ENCODE results near the gene C14orf132.
A peak's percentile ranks its signal among the peaks of the same experiment; 100 is the strongest.

Gene C14orf132

GRCh38 chr14:96047101-96047500 is 7.9 kb downstream of the C14orf132 start:
- H3K4me1 ChIP-seq (ENCODE audit: control insufficient read depth, insufficient read depth, low read length) = no peaks in the 10 kb centered on the region
- no peaks in the 10 kb centered on the region for H3K27me3 ChIP-seq (ENCODE audit: control insufficient read depth, insufficient read depth, low read length)
- no peak overlapping the region for H3K9ac ChIP-seq (ENCODE audit: low read length)
- H3K36me3 ChIP-seq (ENCODE audit: control insufficient read depth, insufficient read depth, low read length) = no peaks in the 10 kb centered on the region
- no peaks in the 10 kb centered on the region for H3K9me3 ChIP-seq (ENCODE audit: control insufficient read depth, low read length)
- H3K4me3 ChIP-seq (ENCODE audit: low read length) = no peak overlapping the region

- Histone ChIP-seq H3K36me3 (ENCODE audit: control insufficient read depth, insufficient read depth, low read length) (no peaks in the 10 kb centered on the region), H3K27me3 (ENCODE audit: control insufficient read depth, insufficient read depth, low read length) (no peaks in the 10 kb centered on the region), H3K9ac (ENCODE audit: low read length) (no peak overlapping the region), H3K9me3 (ENCODE audit: control insufficient read depth, low read length) (no peaks in the 10 kb centered on the region), H3K4me1 (ENCODE audit: control insufficient read depth, insufficient read depth, low read length) (no peaks in the 10 kb centered on the region), H3K4me3 (ENCODE audit: low read length) (no peak overlapping the region)
Observed at GRCh38 chr14:96049932-96050331, 10.8 kb downstream of the C14orf132 start.

- Histone ChIP-seq H3K36me3 (ENCODE audit: control insufficient read depth, insufficient read depth, low read length) (no peaks in the 10 kb centered on the region), H3K4me1 (ENCODE audit: control insufficient read depth, insufficient read depth, low read length) (no peaks in the 10 kb centered on the region), H3K9me3 (ENCODE audit: control insufficient read depth, low read length) (no peaks in the 10 kb centered on the region), H3K9ac (ENCODE audit: low read length) (no peak overlapping the region), H3K27me3 (ENCODE audit: control insufficient read depth, insufficient read depth, low read length) (no peaks in the 10 kb centered on the region), H3K4me3 (ENCODE audit: low read length) (no peak overlapping the region)
Observed at GRCh38 chr14:96050482-96050881, 11.3 kb downstream of the C14orf132 start.

GRCh38 chr14:96051231-96051630 is 12.1 kb downstream of the C14orf132 start:
- Histone ChIP-seq H3K4me3 (ENCODE audit: low read length) (no peak overlapping the region), H3K9me3 (ENCODE audit: control insufficient read depth, low read length) (no peaks in the 10 kb centered on the region), H3K4me1 (ENCODE audit: control insufficient read depth, insufficient read depth, low read length) (no peaks in the 10 kb centered on the region), H3K9ac (ENCODE audit: low read length) (no peak overlapping the region), H3K36me3 (ENCODE audit: control insufficient read depth, insufficient read depth, low read length) (no peaks in the 10 kb centered on the region), H3K27me3 (ENCODE audit: control insufficient read depth, insufficient read depth, low read length) (no peaks in the 10 kb centered on the region)

- H3K27me3 ChIP-seq (ENCODE audit: control insufficient read depth, insufficient read depth, low read length) = no peaks in the 10 kb centered on the region
- no peaks in the 10 kb centered on the region for H3K9me3 ChIP-seq (ENCODE audit: control insufficient read depth, low read length)
- H3K9ac ChIP-seq (ENCODE audit: low read length) = no peak overlapping the region
- H3K4me3 ChIP-seq (ENCODE audit: low read length) = no peak overlapping the region
- no peaks in the 10 kb centered on the region for H3K4me1 ChIP-seq (ENCODE audit: control insufficient read depth, insufficient read depth, low read length)
- no peaks in the 10 kb centered on the region for H3K36me3 ChIP-seq (ENCODE audit: control insufficient read depth, insufficient read depth, low read length)
Observed at GRCh38 chr14:96051642-96052540, 12.7 kb downstream of the C14orf132 start.

- Histone ChIP-seq H3K9me3 (ENCODE audit: control insufficient read depth, low read length) (no peaks in the 10 kb centered on the region), H3K27me3 (ENCODE audit: control insufficient read depth, insufficient read depth, low read length) (no peaks in the 10 kb centered on the region), H3K36me3 (ENCODE audit: control insufficient read depth, insufficient read depth, low read length) (no peaks in the 10 kb centered on the region), H3K4me3 (ENCODE audit: low read length) (no peak overlapping the region), H3K4me1 (ENCODE audit: control insufficient read depth, insufficient read depth, low read length) (no peaks in the 10 kb centered on the region), H3K9ac (ENCODE audit: low read length) (no peak overlapping the region)
Observed at GRCh38 chr14:96052541-96053247, 13.5 kb downstream of the C14orf132 start.

GRCh38 chr14:96053248-96053599 is 14.1 kb downstream of the C14orf132 start:
- Histone ChIP-seq H3K9me3 (ENCODE audit: control insufficient read depth, low read length) (no peaks in the 10 kb centered on the region), H3K27me3 (ENCODE audit: control insufficient read depth, insufficient read depth, low read length) (no peaks in the 10 kb centered on the region), H3K9ac (ENCODE audit: low read length) (peak overlapping the region; percentile 43), H3K4me3 (ENCODE audit: low read length) (no peak overlapping the region), H3K4me1 (ENCODE audit: control insufficient read depth, insufficient read depth, low read length) (no peaks in the 10 kb centered on the region), H3K36me3 (ENCODE audit: control insufficient read depth, insufficient read depth, low read length) (no peaks in the 10 kb centered on the region)

- Histone ChIP-seq H3K36me3 (ENCODE audit: control insufficient read depth, insufficient read depth, low read length) (no peaks in the 10 kb centered on the region), H3K4me1 (ENCODE audit: control insufficient read depth, insufficient read depth, low read length) (no peaks in the 10 kb centered on the region), H3K27me3 (ENCODE audit: control insufficient read depth, insufficient read depth, low read length) (no peaks in the 10 kb centered on the region), H3K9me3 (ENCODE audit: control insufficient read depth, low read length) (no peaks in the 10 kb centered on the region), H3K4me3 (ENCODE audit: low read length) (no peak overlapping the region), H3K9ac (ENCODE audit: low read length) (peak overlapping the region; percentile 43)
Observed at GRCh38 chr14:96053600-96054381, 14.6 kb downstream of the C14orf132 start.

- Histone ChIP-seq H3K9ac (ENCODE audit: low read length) (no peak overlapping the region), H3K9me3 (ENCODE audit: control insufficient read depth, low read length) (no peaks in the 10 kb centered on the region), H3K4me1 (ENCODE audit: control insufficient read depth, insufficient read depth, low read length) (no peaks in the 10 kb centered on the region), H3K27me3 (ENCODE audit: control insufficient read depth, insufficient read depth, low read length) (no peaks in the 10 kb centered on the region), H3K4me3 (ENCODE audit: low read length) (no peak overlapping the region), H3K36me3 (ENCODE audit: control insufficient read depth, insufficient read depth, low read length) (no peaks in the 10 kb centered on the region)
Observed at GRCh38 chr14:96054661-96055060, 15.5 kb downstream of the C14orf132 start.

GRCh38 chr14:96055065-96055752 is 16.0 kb downstream of the C14orf132 start:
- no peaks in the 10 kb centered on the region for H3K4me1 ChIP-seq (ENCODE audit: control insufficient read depth, insufficient read depth, low read length)

GRCh38 chr14:96055753-96056508 is 16.8 kb downstream of the C14orf132 start:
- no peak overlapping the region for H3K9ac ChIP-seq (ENCODE audit: low read length)
- no peaks in the 10 kb centered on the region for H3K4me1 ChIP-seq (ENCODE audit: control insufficient read depth, insufficient read depth, low read length)
- no peaks in the 10 kb centered on the region for H3K27me3 ChIP-seq (ENCODE audit: control insufficient read depth, insufficient read depth, low read length)
- no peaks in the 10 kb centered on the region for H3K9me3 ChIP-seq (ENCODE audit: control insufficient read depth, low read length)
- no peak overlapping the region for H3K4me3 ChIP-seq (ENCODE audit: low read length)
- no peaks in the 10 kb centered on the region for H3K36me3 ChIP-seq (ENCODE audit: control insufficient read depth, insufficient read depth, low read length)

More at GRCh38 chr14:96055065-96055752, 16.0 kb downstream of the C14orf132 start:
- no peak overlapping the region for H3K9ac ChIP-seq (ENCODE audit: low read length)
- no peaks in the 10 kb centered on the region for H3K36me3 ChIP-seq (ENCODE audit: control insufficient read depth, insufficient read depth, low read length)
- no peaks in the 10 kb centered on the region for H3K27me3 ChIP-seq (ENCODE audit: control insufficient read depth, insufficient read depth, low read length)
- H3K9me3 ChIP-seq (ENCODE audit: control insufficient read depth, low read length) = no peaks in the 10 kb centered on the region
- H3K4me3 ChIP-seq (ENCODE audit: low read length) = no peak overlapping the region
